Neuronal stem cell (in vitro differentiated cells): ENCODE data around the gene TBC1D4.

Source experiments
- DNase-seq: peaks from one replicate; pipeline ENCODE4 v3.0.0-alpha.2; 2013; ENCODE audit warnings: low spot score
- H2AFZ ChIP-seq: one replicate; pipeline ENCODE4 v1.6.1; 2013; ENCODE audit warnings: mild to moderate bottlenecking, low read length, inconsistent platforms
- H2AK5ac ChIP-seq: 2 replicates; pipeline ENCODE4 v1.6.1; 2013; ENCODE audit warnings: low read depth, mild to moderate bottlenecking, inconsistent platforms, low read length, moderate library complexity, mixed read lengths
- H2BK120ac ChIP-seq: 2 replicates; pipeline ENCODE4 v1.6.1; 2013; ENCODE audit warnings: low read depth, mild to moderate bottlenecking, inconsistent platforms, low read length, moderate library complexity, mixed read lengths
- H2BK12ac ChIP-seq: one replicate; pipeline ENCODE4 v1.6.1; 2013; ENCODE audit warnings: low read length, inconsistent platforms
- H2BK15ac ChIP-seq: 2 replicates; pipeline ENCODE4 v1.6.1; 2013; ENCODE audit warnings: mild to moderate bottlenecking, low read length, inconsistent platforms, mixed read lengths
- H2BK5ac ChIP-seq: one replicate; pipeline ENCODE4 v1.6.1; 2013; ENCODE audit warnings: inconsistent platforms, mild to moderate bottlenecking, low read length, moderate library complexity
- H3K14ac ChIP-seq: one replicate; pipeline ENCODE4 v1.6.1; 2013; ENCODE audit warnings: low read length, inconsistent platforms
- H3K18ac ChIP-seq: 2 replicates; pipeline ENCODE4 v1.6.1; 2013; ENCODE audit warnings: low read length, inconsistent platforms
- H3K23ac ChIP-seq: 2 replicates; pipeline ENCODE4 v1.6.1; 2013; ENCODE audit warnings: low read depth, mild to moderate bottlenecking, mixed read lengths, low read length, inconsistent platforms; ENCODE audit not compliant: poor library complexity
- H3K27ac ChIP-seq: replicated peaks from 3 replicates; pipeline ENCODE4 v1.5.1; 2013; ENCODE audit warnings: low read length, inconsistent platforms
- H3K27me3 ChIP-seq, 3 experiments: 2 replicates each; pipeline ENCODE4 v1.6.1; 2013; ENCODE audit warnings: low read length in 3 of 3, mild to moderate bottlenecking in 2 of 3, inconsistent platforms in 1 of 3, low read depth in 1 of 3, mixed read lengths in 1 of 3, moderate library complexity in 1 of 3; ENCODE audit not compliant: control insufficient read depth in 3 of 3, insufficient read depth in 3 of 3
- H3K36me3 ChIP-seq, 2 donors: replicated peaks in 1 of 2; 2 replicates each; pipeline ENCODE4 v1.6.1; 2013; ENCODE audit warnings: low read length in 2 of 2; ENCODE audit not compliant: control insufficient read depth in 2 of 2, insufficient read depth in 2 of 2
- H3K4ac ChIP-seq: 2 replicates; pipeline ENCODE4 v1.6.1; 2013; ENCODE audit warnings: inconsistent platforms, mild to moderate bottlenecking, low read length, moderate library complexity
- H3K4me1 ChIP-seq, 2 donors: 1 replicate in 1 of 2; 2 replicates in 1 of 2; pipeline ENCODE4 v1.6.1; 2013; ENCODE audit warnings: low read length in 2 of 2, low read depth in 1 of 2; ENCODE audit not compliant: control insufficient read depth in 2 of 2, insufficient read depth in 1 of 2
- H3K4me2 ChIP-seq: one replicate; pipeline ENCODE4 v1.6.1; 2013; ENCODE audit warnings: mild to moderate bottlenecking, low read length, inconsistent platforms; ENCODE audit not compliant: insufficient read depth, poor library complexity, severe bottlenecking
- H3K4me3 ChIP-seq, 2 donors: 2 replicates each; pipeline ENCODE4 v1.5.1; 2013; ENCODE audit warnings: low read length in 2 of 2, mild to moderate bottlenecking in 2 of 2, inconsistent platforms in 1 of 2, moderate library complexity in 1 of 2
- H3K79me1 ChIP-seq: one replicate; pipeline ENCODE4 v1.6.1; 2013; ENCODE audit warnings: low read depth, mild to moderate bottlenecking, inconsistent platforms, low read length, moderate library complexity
- H3K9ac ChIP-seq: one replicate; pipeline ENCODE4 v1.6.1; 2013; ENCODE audit warnings: mild to moderate bottlenecking, low read depth, low read length, inconsistent platforms; ENCODE audit not compliant: poor library complexity
- H3K9me3 ChIP-seq, 2 donors: replicated peaks in 1 of 2; 2 replicates each; pipeline versions ENCODE3 to v1.6.1; 2013; ENCODE audit warnings: low read length in 2 of 2, mild to moderate bottlenecking in 2 of 2, inconsistent platforms in 1 of 2, low read depth in 1 of 2, mixed read lengths in 1 of 2, moderate library complexity in 1 of 2; ENCODE audit not compliant: control insufficient read depth in 2 of 2, insufficient read depth in 1 of 2
- H4K8ac ChIP-seq: one replicate; pipeline ENCODE4 v1.6.1; 2013; ENCODE audit warnings: low read depth, mild to moderate bottlenecking, inconsistent platforms, low read length, moderate library complexity
- H4K91ac ChIP-seq: one replicate; pipeline ENCODE4 v1.6.1; 2013; ENCODE audit warnings: low read length, low read depth, mild to moderate bottlenecking, inconsistent platforms; ENCODE audit not compliant: poor library complexity
- WGBS, 2 donors: extraction: QIAGEN DNeasy Blood & Tissue Kit; methylation state at CpG; one replicate each; pipeline ENCODE4 v1.1.7; 2013; ENCODE audit warnings: missing lambda C conversion rate in 2 of 2, mixed read lengths in 1 of 2; ENCODE audit not compliant: insufficient read length in 2 of 2, insufficient replicate concordance in 1 of 2; ENCODE audit errors: extremely low coverage in 2 of 2; 5-methylcytosine and 5-hydroxymethylcytosine counted together

TBC1D4 gene

GRCh38 chr13:75326173-75327134 lies 155.5 kb downstream of the TBC1D4 start:
- no peak overlapping the region for H3K27ac ChIP-seq
- no peak overlapping the region for H3K9ac ChIP-seq
- H4K91ac ChIP-seq = no peak overlapping the region
- no peak overlapping the region for H3K4ac ChIP-seq
- no peak overlapping the region for H2BK12ac ChIP-seq
- H3K4me3 ChIP-seq = no peak overlapping the region
- H3K9me3 ChIP-seq = no peaks in the 10 kb centered on the region
- no peak overlapping the region for H3K18ac ChIP-seq
- no peak overlapping the region for H2AK5ac ChIP-seq
- no peaks in the 10 kb centered on the region for H3K4me1 ChIP-seq
- H2AFZ ChIP-seq = no peak overlapping the region
- no peak overlapping the region for H3K4me2 ChIP-seq
- H2BK5ac ChIP-seq = no peak overlapping the region
- no CpG with 5 or more reads among the region's 21 CpGs for WGBS, 2 donors
- H2BK15ac ChIP-seq = no peak overlapping the region
- no peak overlapping the region for H3K23ac ChIP-seq
- peaks cover 0 to 10% of the 10 kb centered on the region in 2 donors for H3K36me3 ChIP-seq
- no peak overlapping the region for H2BK120ac ChIP-seq
- DNase-seq = no peak
- no peak overlapping the region for H4K8ac ChIP-seq
- no peaks in the 10 kb centered on the region for H3K27me3 ChIP-seq
- no peak overlapping the region for H3K14ac ChIP-seq
- no peaks in the 10 kb centered on the region for H3K79me1 ChIP-seq

GRCh38 chr13:75325711-75326110 lies 156.3 kb downstream of the TBC1D4 start:
- Histone ChIP-seq H3K27ac (no peak overlapping the region), H3K4me2 (no peak overlapping the region)
- WGBS, 2 donors = no CpG with 5 or more reads among the region's 4 CpGs

GRCh38 chr13:75324413-75324940 lies 157.5 kb downstream of the TBC1D4 start:
- no peak overlapping the region for H4K91ac ChIP-seq
- no peak overlapping the region for H2BK5ac ChIP-seq
- no peak overlapping the region for H3K4me2 ChIP-seq
- no peaks in the 10 kb centered on the region for H3K4me1 ChIP-seq
- H2BK12ac ChIP-seq = no peak overlapping the region
- no peak overlapping the region for H3K23ac ChIP-seq
- no peaks in the 10 kb centered on the region for H3K27me3 ChIP-seq
- H4K8ac ChIP-seq = no peak overlapping the region
- H2AK5ac ChIP-seq = no peak overlapping the region
- H2BK15ac ChIP-seq = no peak overlapping the region
- H3K79me1 ChIP-seq = no peaks in the 10 kb centered on the region
- H2AFZ ChIP-seq = no peak overlapping the region
- no peak overlapping the region for H3K18ac ChIP-seq
- H2BK120ac ChIP-seq = no peak overlapping the region
- no peak overlapping the region for H3K27ac ChIP-seq
- H3K36me3 ChIP-seq = peaks cover 0 to 10% of the 10 kb centered on the region in 2 donors
- no peak overlapping the region for H3K4me3 ChIP-seq
- no peak overlapping the region for H3K9ac ChIP-seq
- DNase-seq = no peak
- no peak overlapping the region for H3K4ac ChIP-seq
- no peaks in the 10 kb centered on the region for H3K9me3 ChIP-seq
- no CpG with 5 or more reads among the region's 1 CpG for WGBS, 2 donors
- no peak overlapping the region for H3K14ac ChIP-seq

More at GRCh38 chr13:75325711-75326110, 156.3 kb downstream of the TBC1D4 start:
- Histone ChIP-seq H3K27me3 (no peaks in the 10 kb centered on the region), H2BK15ac (no peak overlapping the region), H4K91ac (no peak overlapping the region), H3K9ac (no peak overlapping the region), H2BK120ac (no peak overlapping the region), H3K4me1 (no peaks in the 10 kb centered on the region), H3K4ac (no peak overlapping the region), H4K8ac (no peak overlapping the region), H3K4me3 (no peak overlapping the region), H2AK5ac (no peak overlapping the region), H2BK5ac (no peak overlapping the region), H2AFZ (no peak overlapping the region), H3K9me3 (no peaks in the 10 kb centered on the region), H2BK12ac (no peak overlapping the region), H3K36me3 (peaks cover 0 to 10% of the 10 kb centered on the region in 2 donors), H3K14ac (no peak overlapping the region), H3K18ac (no peak overlapping the region), H3K79me1 (no peaks in the 10 kb centered on the region), H3K23ac (no peak overlapping the region)
- DNase-seq = no peak

DNA sequence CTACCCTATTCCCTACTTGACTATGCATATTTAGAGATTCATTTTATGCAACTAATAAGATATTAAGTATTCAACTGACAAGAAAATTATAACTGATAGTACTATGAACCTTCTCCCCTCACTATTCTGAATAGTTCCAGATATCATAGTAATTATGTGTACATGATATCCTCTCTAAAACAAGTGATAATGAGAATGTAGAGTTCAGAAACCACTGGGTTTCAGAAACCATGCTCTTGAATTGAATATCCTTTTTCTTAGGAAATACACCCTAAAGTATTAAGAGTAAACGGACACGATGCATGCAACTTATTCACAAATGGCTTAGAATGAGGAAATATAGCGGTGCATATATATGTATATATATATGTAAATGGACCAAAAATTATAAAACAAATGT lies 160.9 kb downstream of the TBC1D4 start:
- Histone ChIP-seq H3K9me3 (no peaks in the 10 kb centered on the region), H2BK5ac (no peak overlapping the region), H2BK12ac (no peak overlapping the region), H2AFZ (no peak overlapping the region), H2BK15ac (no peak overlapping the region), H3K23ac (no peak overlapping the region), H4K91ac (no peak overlapping the region), H4K8ac (no peak overlapping the region), H3K4me2 (no peak overlapping the region), H3K4me1 (no peaks in the 10 kb centered on the region), H3K18ac (no peak overlapping the region), H3K4me3 (no peak overlapping the region), H3K4ac (no peak overlapping the region), H3K14ac (no peak overlapping the region), H3K27ac (no peak overlapping the region), H2BK120ac (no peak overlapping the region), H3K79me1 (no peaks in the 10 kb centered on the region), H3K36me3 (peaks cover 0 to 5% of the 10 kb centered on the region in 2 donors), H3K27me3 (no peaks in the 10 kb centered on the region), H3K9ac (no peak overlapping the region), H2AK5ac (no peak overlapping the region)
- DNase-seq = no peak
- WGBS, 2 donors = no CpG with 5 or more reads among the region's 3 CpGs
